Lung (tissue), 12 donors: Measurements from ENCODE around the gene ADH4. TPM values are rescaled to one million over a fixed set of nuclear protein-coding genes. Genes with fewer than 3 reads are reported as not detected.

Experiments used
- ATAC-seq: fragments of 200-7000 bp; cut with Tn5 transposase; one replicate; pipeline ENCODE4 v1.9.1; 2020; ENCODE audit warnings: moderate number of reproducible peaks; ENCODE audit not compliant: insufficient read depth, low FRiP score
- DNase-seq, 3 donors: peaks; one replicate each; pipeline ENCODE4 v3.0.0-alpha.2; 2013 to 2017
- H3K27ac ChIP-seq, 2 donors: one replicate each; pipeline ENCODE4 v1.5.1; 2013; ENCODE audit warnings: mild to moderate bottlenecking in 2 of 2, moderate library complexity in 2 of 2, control low read depth in 1 of 2, inconsistent platforms in 1 of 2, low read depth in 1 of 2, low read length in 1 of 2
- H3K27me3 ChIP-seq, 3 donors: one replicate each; pipeline ENCODE4 v1.5.1; 2013; ENCODE audit warnings: low read length in 2 of 3; ENCODE audit not compliant: control insufficient read depth in 3 of 3, insufficient read depth in 3 of 3
- H3K36me3 ChIP-seq, 4 donors: one replicate each; pipeline ENCODE4 v1.5.1; 2013; ENCODE audit warnings: low read length in 4 of 4, mild to moderate bottlenecking in 1 of 4, moderate library complexity in 1 of 4; ENCODE audit not compliant: control insufficient read depth in 4 of 4, insufficient read depth in 4 of 4
- H3K4me1 ChIP-seq, 5 donors: one replicate each; pipeline ENCODE4 v1.5.1; 2013; ENCODE audit warnings: low read length in 5 of 5, mild to moderate bottlenecking in 2 of 5, moderate library complexity in 1 of 5; ENCODE audit not compliant: control insufficient read depth in 5 of 5, insufficient read depth in 5 of 5
- H3K4me3 ChIP-seq: one replicate; pipeline ENCODE4 v1.5.1; 2013; ENCODE audit warnings: mild to moderate bottlenecking, control low read depth, moderate library complexity
- H3K9ac ChIP-seq, 2 donors: one replicate each; pipeline ENCODE4 v1.5.1; 2013; ENCODE audit warnings: low read length in 2 of 2, control low read depth in 1 of 2; ENCODE audit not compliant: insufficient read depth in 1 of 2
- H3K9me3 ChIP-seq, 4 donors: one replicate each; pipeline ENCODE4 v1.5.1; 2013; ENCODE audit warnings: low read length in 3 of 4, mild to moderate bottlenecking in 1 of 4, moderate library complexity in 1 of 4; ENCODE audit not compliant: control insufficient read depth in 4 of 4, insufficient read depth in 3 of 4
- CTCF ChIP-seq: IDR thresholded peaks from 2 replicates; pipeline ENCODE4 v1.5.1; 2012; ENCODE audit warnings: mild to moderate bottlenecking; ENCODE audit errors: control extremely low read depth, extremely low read depth
- WGBS, 2 donors: extraction: QIAGEN DNeasy Blood & Tissue Kit; methylation state at CpG; one replicate each; pipeline ENCODE4 v1.1.7; 2013; 5-methylcytosine and 5-hydroxymethylcytosine counted together
- polyA plus RNA-seq, 2 donors: library from polyadenylated mRNA; stranded (reverse); fragments of 200-250 nt; gene quantifications; one replicate each; pipeline ENCODE4 v1.2.1, GENCODE V29; 2013
- total RNA-seq, 2 donors: library from RNA; depleted of rRNA in 1 of 2; stranded (reverse); fragments of >200 nt in 1 of 2; gene quantifications; one replicate each; pipeline ENCODE4 v1.2.1, GENCODE V29; 2014 to 2021
- donor health status: control.
- donor health status: control.
- donor health status: Bipolar disorder and iron deficiency.
- donor health status: healthy.
- donor health status: DM: yes; HTN: yes; CAD: no.

Gene ADH4
- total and polyA plus RNA-seq, 4 donors, result 0.12 to 0.68 (median 0.17) TPM

GRCh38 chr4:99148550-99148949, 4.5 kb upstream of the ADH4 start:
- Histone ChIP-seq H3K36me3 (no peaks in the 10 kb centered on the region), H3K27ac (no peak overlapping the region), H3K4me3 (no peak overlapping the region), H3K27me3 (no peaks in the 10 kb centered on the region), H3K4me1 (peaks cover 0 to 7% (median 0%) of the 10 kb centered on the region in 5 donors), H3K9me3 (no peaks in the 10 kb centered on the region), H3K9ac (no peak overlapping the region)
- no peak for ATAC-seq
- no peak for TF ChIP-seq CTCF
- 93 to 94% methylated on average over 1 of the region's 1 CpG for WGBS, 2 donors
- no peak for DNase-seq

- no peak for DNase-seq
- Histone ChIP-seq H3K9ac (peak overlapping the region in 1 of 2 donors; percentile 9), H3K4me3 (no peak overlapping the region), H3K9me3 (no peaks in the 10 kb centered on the region), H3K27me3 (no peaks in the 10 kb centered on the region), H3K27ac (no peak overlapping the region), H3K36me3 (no peaks in the 10 kb centered on the region), H3K4me1 (peaks cover 0 to 7% (median 0%) of the 10 kb centered on the region in 5 donors)
- 94 to 97% methylated on average over 1 of the region's 1 CpG for WGBS, 2 donors
- ATAC-seq, result no peak
- TF ChIP-seq CTCF, result no peak
These were observed 490 bp upstream of the ADH4 start for GRCh38 chr4:99144587-99144986.

- H3K4me3 ChIP-seq, result no peak overlapping the region
- H3K4me1 ChIP-seq, result no peaks in the 10 kb centered on the region
- no peaks in the 10 kb centered on the region for H3K27me3 ChIP-seq
- DNase-seq (no peak), ATAC-seq (no peak)
- no peaks in the 10 kb centered on the region for H3K9me3 ChIP-seq
- no peak for TF ChIP-seq CTCF
- H3K27ac ChIP-seq, result no peak overlapping the region
- H3K36me3 ChIP-seq, result peaks cover 0 to 6% (median 0%) of the 10 kb centered on the region in 4 donors
- no peak overlapping the region for H3K9ac ChIP-seq
These were observed 7.8 kb downstream of the ADH4 start for GRCh38 chr4:99136329-99136728.

GRCh38 chr4:99135541-99136162, 8.4 kb downstream of the ADH4 start:
- Histone ChIP-seq H3K4me1 (no peaks in the 10 kb centered on the region), H3K4me3 (no peak overlapping the region), H3K36me3 (peaks cover 0 to 6% (median 0%) of the 10 kb centered on the region in 4 donors), H3K27me3 (no peaks in the 10 kb centered on the region), H3K9ac (no peak overlapping the region), H3K9me3 (no peaks in the 10 kb centered on the region), H3K27ac (no peak overlapping the region)
- no peak for TF ChIP-seq CTCF
- ATAC-seq, result no peak
- 65 to 67% methylated on average over 3 of the region's 3 CpGs for WGBS, 2 donors
- no peak for DNase-seq
